ENCODE measurements around the gene XPNPEP2. TPM values are rescaled to one million over a fixed set of nuclear protein-coding genes. Genes with fewer than 3 reads are reported as not detected.

Gene XPNPEP2
- under 1 TPM; 0.12 to 0.32 TPM for total RNA-seq

DNA sequence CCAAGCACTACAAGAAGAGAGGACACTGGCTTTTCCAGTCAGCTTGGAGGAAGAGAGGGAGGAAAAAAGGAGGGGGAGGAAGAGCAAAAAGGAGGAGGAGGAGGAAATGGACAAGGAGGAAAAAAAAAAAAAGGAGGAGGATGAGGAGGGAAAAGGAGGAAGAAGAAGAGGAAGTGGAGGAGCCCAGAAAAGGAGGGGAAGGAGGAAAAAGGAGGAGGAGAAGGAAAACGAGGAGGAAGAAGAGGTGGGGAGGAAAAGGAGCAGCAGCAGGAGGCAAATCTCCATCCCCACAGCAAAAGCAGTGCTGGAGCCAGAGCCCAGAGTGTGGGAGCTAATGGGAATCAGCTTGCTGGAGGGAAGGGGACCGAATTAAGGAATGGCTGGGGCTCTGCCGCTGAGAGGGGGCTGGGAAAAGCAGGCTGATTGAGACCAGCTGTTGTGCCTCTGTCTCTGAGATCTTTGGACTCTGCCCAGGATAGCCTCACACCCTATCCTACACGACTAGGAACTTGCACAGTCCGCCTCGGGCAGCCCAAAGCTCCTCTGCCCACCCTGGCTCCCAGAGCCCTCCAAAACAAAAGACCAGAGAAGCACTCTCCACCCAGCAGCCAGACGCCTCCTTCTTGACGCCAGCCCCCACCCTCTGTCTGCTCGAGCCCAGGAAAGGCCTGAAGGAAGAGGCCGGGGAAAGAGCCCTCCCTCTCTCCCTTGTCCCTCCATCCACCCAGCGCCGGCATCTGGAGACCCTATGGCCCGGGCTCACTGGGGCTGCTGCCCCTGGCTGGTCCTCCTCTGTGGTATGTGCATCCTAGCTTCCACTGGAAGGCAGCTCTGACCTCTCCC is at the start of gene XPNPEP2:
Gene XPNPEP2, plus strand, starts transcription at position 514 of the 843 bp plus-strand sequence. Its CDS starts 235 bp downstream, at position 749.
- Mint-ChIP-seq H3K4me1 (peaks cover 26% of the 10 kb centered on the region), H3K4me3 (no peak within 1 kb of the TSS), H3K27ac (no peak within 1 kb of the TSS), H3K27me3 (no peaks in the 10 kb centered on the region), H3K36me3 (no peaks in the 10 kb centered on the region), H3K9me3 (no peaks in the 10 kb centered on the region)
- DNase-seq: no peak

DNA sequence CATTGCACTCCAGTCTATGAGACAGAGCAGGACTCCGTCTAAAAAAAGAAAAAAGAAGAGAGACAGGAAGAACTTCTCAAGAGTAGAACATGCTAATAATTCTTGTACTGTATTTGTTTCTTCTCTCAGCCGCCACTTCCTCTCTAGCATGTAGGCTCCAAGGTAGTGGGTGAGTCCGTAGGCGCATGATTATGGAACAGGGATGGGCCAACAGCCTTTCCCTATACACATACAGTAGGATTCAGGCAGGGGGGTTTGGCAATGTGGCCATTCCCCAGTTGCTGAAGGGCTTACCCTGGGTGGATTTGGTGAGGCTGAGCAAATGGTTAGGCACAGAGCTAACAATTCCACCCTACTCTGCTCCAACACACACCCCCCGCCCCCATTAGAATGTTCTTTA is 49.0 kb upstream of the XPNPEP2 start:
- H3K27me3 Mint-ChIP-seq: no peaks in the 10 kb centered on the region
- H3K9me3 Mint-ChIP-seq: no peaks in the 10 kb centered on the region
- H3K36me3 Mint-ChIP-seq: no peaks in the 10 kb centered on the region
- no peak for DNase-seq
- H3K4me3 Mint-ChIP-seq: no peak overlapping the region
- no peaks in the 10 kb centered on the region for H3K4me1 Mint-ChIP-seq
- no peak overlapping the region for H3K27ac Mint-ChIP-seq

GRCh38 chrX:129690435-129690834 is 48.3 kb upstream of the XPNPEP2 start:
- no peak for DNase-seq
- no peaks in the 10 kb centered on the region for H3K9me3 Mint-ChIP-seq
- no peak overlapping the region for H3K27ac Mint-ChIP-seq
- no peaks in the 10 kb centered on the region for H3K27me3 Mint-ChIP-seq
- H3K4me3 Mint-ChIP-seq: no peak overlapping the region
- no peaks in the 10 kb centered on the region for H3K36me3 Mint-ChIP-seq
- H3K4me1 Mint-ChIP-seq: no peaks in the 10 kb centered on the region

DNA sequence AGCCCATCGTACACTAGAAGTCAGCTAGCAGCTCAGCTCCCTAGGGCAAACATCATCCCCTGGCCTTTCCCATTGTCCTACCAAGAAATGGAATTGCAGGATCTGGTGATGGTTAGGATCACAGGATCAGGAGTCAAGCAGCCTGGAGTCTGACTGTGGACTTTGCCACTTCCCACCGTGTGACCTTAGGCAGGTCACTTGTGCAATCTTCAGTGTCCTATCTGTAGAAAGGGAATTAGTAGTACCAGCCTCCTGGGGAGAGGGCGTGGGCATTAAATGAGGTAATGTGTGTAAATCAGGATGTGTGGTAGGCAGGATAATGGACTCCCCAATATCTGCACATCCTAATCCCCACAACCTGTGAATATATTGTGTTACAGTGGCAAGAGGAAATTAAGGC is 45.4 kb upstream of the XPNPEP2 start:
- Mint-ChIP-seq H3K27ac (no peak overlapping the region), H3K4me1 (no peaks in the 10 kb centered on the region), H3K4me3 (no peak overlapping the region), H3K9me3 (no peaks in the 10 kb centered on the region), H3K27me3 (no peaks in the 10 kb centered on the region), H3K36me3 (no peaks in the 10 kb centered on the region)
- DNase-seq: no peak

- DNase-seq: no peak
- no peak overlapping the region for H3K4me3 Mint-ChIP-seq
- no peaks in the 10 kb centered on the region for H3K27me3 Mint-ChIP-seq
- no peaks in the 10 kb centered on the region for H3K36me3 Mint-ChIP-seq
- H3K4me1 Mint-ChIP-seq: no peaks in the 10 kb centered on the region
- no peaks in the 10 kb centered on the region for H3K9me3 Mint-ChIP-seq
- peak overlapping the region; percentile 38 for H3K27ac Mint-ChIP-seq
Observed at GRCh38 chrX:129694805-129695204, 44.0 kb upstream of the XPNPEP2 start.

DNA sequence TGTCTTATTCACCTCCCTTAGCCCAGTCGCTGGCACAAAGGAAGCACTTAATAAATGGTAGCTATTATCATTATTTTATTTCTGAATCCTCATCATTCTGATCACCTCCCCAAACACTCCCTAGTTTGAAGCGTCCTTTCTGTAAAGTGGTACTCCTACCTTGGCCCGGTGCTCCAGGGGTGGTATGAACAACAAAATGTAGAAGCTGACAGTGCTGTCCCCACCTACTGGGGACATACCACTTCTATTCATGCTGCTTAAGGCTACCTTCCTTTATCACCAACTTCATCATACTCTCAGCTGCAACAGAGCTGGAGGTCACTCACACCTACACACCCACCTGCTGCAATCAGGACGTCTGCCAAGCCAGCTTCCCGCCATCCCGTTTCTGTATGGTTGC is 43.2 kb upstream of the XPNPEP2 start:
- Mint-ChIP-seq H3K36me3 (no peaks in the 10 kb centered on the region), H3K27me3 (no peaks in the 10 kb centered on the region), H3K4me1 (no peaks in the 10 kb centered on the region), H3K4me3 (no peak overlapping the region), H3K27ac (no peak overlapping the region), H3K9me3 (no peaks in the 10 kb centered on the region)
- DNase-seq: no peak

GRCh38 chrX:129695937-129696336 is 42.8 kb upstream of the XPNPEP2 start:
- Mint-ChIP-seq H3K9me3 (no peaks in the 10 kb centered on the region), H3K27ac (no peak overlapping the region), H3K4me1 (no peaks in the 10 kb centered on the region), H3K4me3 (no peak overlapping the region), H3K27me3 (no peaks in the 10 kb centered on the region), H3K36me3 (no peaks in the 10 kb centered on the region)
- no peak for DNase-seq

DNA sequence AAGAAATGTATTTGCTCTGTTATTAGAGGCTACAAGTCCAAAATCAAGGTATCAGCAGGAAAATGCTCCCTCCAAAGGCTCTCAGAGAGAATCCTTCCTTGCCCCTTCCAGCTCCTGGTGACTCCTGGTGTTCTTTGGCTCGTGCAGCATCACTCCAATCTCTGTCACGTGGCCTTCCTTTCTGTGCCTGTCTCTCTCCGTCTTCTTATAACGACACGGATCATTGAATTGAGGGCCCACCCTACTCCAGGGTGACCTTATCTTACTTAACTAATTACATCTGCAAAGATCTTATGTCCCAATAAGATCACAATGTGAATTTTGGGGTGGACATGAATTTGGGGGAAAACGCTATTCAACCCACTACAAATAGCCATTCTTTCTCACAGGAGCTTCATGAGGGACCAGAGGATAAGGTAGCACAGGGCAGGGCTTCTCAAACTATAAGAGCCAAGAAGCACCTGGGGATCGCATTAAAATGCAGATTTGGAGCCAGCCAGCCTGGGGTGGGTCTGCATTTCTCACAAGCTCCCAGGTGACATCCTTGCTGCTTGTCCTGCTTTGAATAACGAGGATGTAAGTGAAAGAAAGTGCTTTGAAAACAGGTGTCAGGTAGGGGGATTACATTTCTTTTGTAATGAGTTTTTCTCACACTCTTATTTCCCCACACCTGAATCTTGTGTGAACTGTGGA is 42.2 kb upstream of the XPNPEP2 start:
- Mint-ChIP-seq H3K27ac (no peak overlapping the region), H3K4me1 (no peaks in the 10 kb centered on the region), H3K4me3 (no peak overlapping the region), H3K9me3 (no peaks in the 10 kb centered on the region), H3K27me3 (no peaks in the 10 kb centered on the region), H3K36me3 (no peaks in the 10 kb centered on the region)
- DNase-seq: no peak

GRCh38 chrX:129697204-129697829 is 41.5 kb upstream of the XPNPEP2 start:
- H3K36me3 Mint-ChIP-seq: no peaks in the 10 kb centered on the region
- H3K9me3 Mint-ChIP-seq: no peaks in the 10 kb centered on the region
- H3K4me1 Mint-ChIP-seq: no peaks in the 10 kb centered on the region
- no peaks in the 10 kb centered on the region for H3K27me3 Mint-ChIP-seq
- no peak overlapping the region for H3K4me3 Mint-ChIP-seq
- no peak for DNase-seq
- no peak overlapping the region for H3K27ac Mint-ChIP-seq

DNA sequence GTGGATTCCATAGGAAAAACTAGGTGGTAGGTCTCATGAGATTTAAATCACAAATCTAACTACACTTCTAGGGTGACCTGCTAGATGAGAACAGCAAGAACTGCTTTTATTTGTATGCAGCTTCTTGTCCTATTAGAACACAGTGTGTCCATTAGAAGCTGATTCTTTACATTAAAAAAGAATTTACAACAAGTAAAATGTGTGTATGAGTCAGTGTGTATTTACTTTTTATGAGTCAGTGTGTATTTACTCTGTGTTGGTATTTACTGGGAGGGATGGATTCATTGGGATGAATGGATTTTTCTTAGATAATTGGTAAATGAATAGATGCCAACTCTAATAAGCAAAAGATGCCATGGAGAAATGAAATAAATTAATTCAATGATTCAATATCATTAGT is 40.6 kb upstream of the XPNPEP2 start:
- DNase-seq: no peak

GRCh38 chrX:129700536-129700935 is 38.2 kb upstream of the XPNPEP2 start:
- H3K9me3 Mint-ChIP-seq: no peaks in the 10 kb centered on the region
- H3K27ac Mint-ChIP-seq: no peak overlapping the region
- H3K36me3 Mint-ChIP-seq: no peaks in the 10 kb centered on the region
- H3K4me3 Mint-ChIP-seq: no peak overlapping the region
- H3K4me1 Mint-ChIP-seq: no peaks in the 10 kb centered on the region
- H3K27me3 Mint-ChIP-seq: no peaks in the 10 kb centered on the region
- DNase-seq: no peak

More for the DNA sequence above, 40.6 kb upstream of the XPNPEP2 start:
- Mint-ChIP-seq H3K9me3 (no peaks in the 10 kb centered on the region), H3K4me1 (no peaks in the 10 kb centered on the region), H3K4me3 (no peak overlapping the region), H3K27ac (no peak overlapping the region), H3K36me3 (no peaks in the 10 kb centered on the region), H3K27me3 (no peaks in the 10 kb centered on the region)

DNA sequence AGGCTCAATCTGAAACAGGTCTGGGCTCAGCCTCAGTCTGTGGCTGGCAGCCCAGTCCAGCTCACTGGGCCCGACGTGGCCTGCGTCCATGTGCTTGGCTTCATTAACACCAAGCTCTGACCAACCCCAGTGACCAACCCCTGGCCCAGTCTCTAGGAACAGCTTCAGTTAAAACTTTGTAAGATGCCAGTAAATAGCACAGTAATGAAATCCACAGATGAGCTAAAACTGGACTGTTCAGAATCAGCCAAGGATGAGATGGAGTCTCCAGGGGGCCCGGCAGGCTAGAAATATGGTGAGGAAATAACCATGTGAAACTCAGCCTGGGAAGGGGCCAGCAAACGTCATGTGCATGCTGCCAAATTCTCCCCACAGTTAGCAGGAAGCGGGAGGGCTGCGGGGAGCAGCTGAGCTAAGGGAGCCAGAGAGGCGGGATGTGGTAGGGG is 37.1 kb upstream of the XPNPEP2 start:
- no peak overlapping the region for H3K4me3 Mint-ChIP-seq
- no peaks in the 10 kb centered on the region for H3K36me3 Mint-ChIP-seq
- no peaks in the 10 kb centered on the region for H3K9me3 Mint-ChIP-seq
- no peaks in the 10 kb centered on the region for H3K4me1 Mint-ChIP-seq
- no peak overlapping the region for H3K27ac Mint-ChIP-seq
- DNase-seq: no peak
- no peaks in the 10 kb centered on the region for H3K27me3 Mint-ChIP-seq

- DNase-seq: no peak
- no peaks in the 10 kb centered on the region for H3K36me3 Mint-ChIP-seq
- no peak overlapping the region for H3K4me3 Mint-ChIP-seq
- no peaks in the 10 kb centered on the region for H3K4me1 Mint-ChIP-seq
- no peaks in the 10 kb centered on the region for H3K27me3 Mint-ChIP-seq
- no peak overlapping the region for H3K27ac Mint-ChIP-seq
- peaks cover 3% of the 10 kb centered on the region for H3K9me3 Mint-ChIP-seq
Observed at GRCh38 chrX:129704491-129704890, 34.3 kb upstream of the XPNPEP2 start.

DNA sequence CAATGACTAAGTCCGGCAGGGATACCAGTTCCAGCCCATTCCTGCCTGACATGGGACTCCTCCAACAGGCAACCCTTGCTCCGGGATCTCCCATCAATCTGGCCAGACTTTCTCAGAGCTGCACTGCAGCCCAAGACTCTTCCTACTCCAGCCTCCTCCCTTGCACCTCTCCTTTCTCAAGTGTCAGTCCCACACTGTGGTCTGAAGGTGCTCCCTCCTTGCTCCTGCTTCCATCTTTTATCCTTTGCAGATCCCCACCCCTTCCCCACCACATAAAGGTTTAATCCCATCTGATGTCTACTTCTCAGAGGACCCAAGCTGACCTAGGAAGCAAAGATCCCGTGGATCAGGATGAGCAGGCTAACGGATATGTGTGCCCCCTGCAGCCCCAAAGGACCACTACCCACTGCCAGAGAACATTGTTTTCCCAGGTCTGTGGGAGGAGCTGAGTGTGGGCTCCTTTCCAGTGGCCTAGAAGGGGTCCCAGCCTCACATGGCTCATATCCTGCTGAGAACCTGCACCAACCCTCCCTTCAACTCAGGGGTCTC is 33.3 kb upstream of the XPNPEP2 start:
- H3K27me3 Mint-ChIP-seq: no peaks in the 10 kb centered on the region
- no peak overlapping the region for H3K4me3 Mint-ChIP-seq
- DNase-seq: no peak
- peaks cover 3% of the 10 kb centered on the region for H3K9me3 Mint-ChIP-seq
- H3K27ac Mint-ChIP-seq: no peak overlapping the region
- no peaks in the 10 kb centered on the region for H3K36me3 Mint-ChIP-seq
- no peaks in the 10 kb centered on the region for H3K4me1 Mint-ChIP-seq

- Mint-ChIP-seq H3K9me3 (peaks cover 3% of the 10 kb centered on the region), H3K27me3 (no peaks in the 10 kb centered on the region), H3K36me3 (no peaks in the 10 kb centered on the region), H3K27ac (no peak overlapping the region), H3K4me1 (no peaks in the 10 kb centered on the region), H3K4me3 (no peak overlapping the region)
- DNase-seq: no peak
Observed at GRCh38 chrX:129705988-129706387, 32.8 kb upstream of the XPNPEP2 start.

Measured in activated naive CD8-positive, alpha-beta T cell treated with anti-CD3 and anti-CD28 coated beads for 36 hours (primary cell).